MM.1S (cell line): ENCODE data around the gene SH3BP4.

Source experiments
- DNase-seq: peaks from one replicate; pipeline ENCODE4 v3.0.0-alpha.2; 2015
- H2AFZ ChIP-seq: fragments of 300-600 bp; sonication (generic); 2 replicates; pipeline ENCODE4 v1.6.0; 2016; ENCODE audit warnings: antibody characterized with exemption, low read length
- H3F3A ChIP-seq: fragments of 300-600 bp; sonication (generic); 2 replicates; pipeline ENCODE4 v1.6.1; 2016; ENCODE audit warnings: mild to moderate bottlenecking, antibody characterized with exemption, low read length, moderate library complexity, mixed read lengths; ENCODE audit not compliant: insufficient read depth
- H3K27ac ChIP-seq: fragments of 300-600 bp; sonication (generic); 2 replicates; pipeline ENCODE4 v1.5.1; 2016; ENCODE audit warnings: mild to moderate bottlenecking, low read length
- H3K27me3 ChIP-seq: fragments of 300-600 bp; sonication (generic); replicated peaks from 2 replicates; pipeline ENCODE4 v1.6.0; 2016; ENCODE audit warnings: low read length; ENCODE audit not compliant: insufficient read depth
- H3K36me3 ChIP-seq: fragments of 300-600 bp; sonication (generic); replicated peaks from 2 replicates; pipeline ENCODE4 v1.6.1; 2016; ENCODE audit warnings: mild to moderate bottlenecking, low read length, mixed read lengths; ENCODE audit not compliant: insufficient read depth
- H3K4me1 ChIP-seq: fragments of 300-600 bp; sonication (generic); 2 replicates; pipeline ENCODE4 v1.6.1; 2016; ENCODE audit warnings: low read length, mixed read lengths
- H3K4me2 ChIP-seq: fragments of 300-600 bp; sonication (generic); 2 replicates; pipeline ENCODE4 v1.6.0; 2016; ENCODE audit warnings: low read depth, low read length
- H3K4me3 ChIP-seq: fragments of 300-600 bp; sonication (generic); 2 replicates; pipeline ENCODE4 v1.5.1; 2016; ENCODE audit warnings: low read length, mixed read lengths
- H3K79me2 ChIP-seq: fragments of 300-600 bp; sonication (generic); 2 replicates; pipeline ENCODE4 v1.6.1; 2016; ENCODE audit warnings: mixed run types, low read length, mixed read lengths
- H3K9ac ChIP-seq: fragments of 300-600 bp; sonication (generic); 2 replicates; pipeline ENCODE4 v1.6.1; 2016; ENCODE audit warnings: low read length, mixed read lengths
- H3K9me2 ChIP-seq: fragments of 300-600 bp; sonication (generic); replicated peaks from 2 replicates; pipeline ENCODE4 v1.6.1; 2016; ENCODE audit warnings: mild to moderate bottlenecking, low read length, mixed read lengths; ENCODE audit not compliant: insufficient read depth
- H3K9me3 ChIP-seq: fragments of 300-600 bp; sonication (generic); replicated peaks from 2 replicates; pipeline ENCODE4 v1.6.1; 2016; ENCODE audit warnings: mild to moderate bottlenecking, low read length, mixed read lengths; ENCODE audit not compliant: insufficient read depth
- H4K20me1 ChIP-seq: fragments of 300-600 bp; sonication (generic); 2 replicates; pipeline ENCODE4 v1.6.1; 2016; ENCODE audit warnings: mild to moderate bottlenecking, low read length, moderate library complexity, mixed read lengths; ENCODE audit not compliant: insufficient read depth
- EZH2 ChIP-seq: fragments of 300-600 bp; sonication (generic); optimal IDR thresholded peaks from 2 replicates; pipeline ENCODE3; 2017; ENCODE audit warnings: low read depth, mild to moderate bottlenecking, antibody characterized with exemption, low read length, mixed read lengths
- EZH2phosphoT487 ChIP-seq: fragments of 300-600 bp; sonication (generic); IDR thresholded peaks from 2 replicates; pipeline ENCODE4 v1.6.1; 2018; ENCODE audit warnings: antibody characterized with exemption, low read length
- TF ChIP-seq, protein P1 (sequence below): fragments of 300-600 bp; sonication (generic); IDR thresholded peaks from 2 replicates; pipeline ENCODE4 v1.5.1; 2016; ENCODE audit warnings: antibody characterized with exemption, low read length, mixed read lengths

Gene SH3BP4

DNA sequence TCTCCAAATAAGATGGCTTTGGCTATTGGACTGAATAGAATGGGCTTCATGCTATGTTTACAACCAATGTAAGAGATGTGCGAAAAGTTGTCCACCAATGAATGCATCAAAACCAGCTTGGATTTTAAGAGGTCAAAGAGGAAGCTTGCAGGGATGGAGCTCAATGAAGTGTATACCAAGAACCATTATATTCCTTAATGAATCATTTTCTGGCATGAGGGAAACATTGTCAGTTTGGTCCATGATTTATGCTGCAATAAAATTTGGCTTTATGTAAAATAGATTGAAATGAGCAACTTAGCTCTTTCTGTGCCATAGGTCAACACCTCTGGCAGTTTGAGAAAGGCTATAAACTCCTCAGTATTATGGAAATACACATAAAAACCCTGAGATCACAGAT, 107.3 kb downstream of the SH3BP4 start:
- no peaks in the 10 kb centered on the region for H3K36me3 ChIP-seq
- H2AFZ ChIP-seq, result no peak overlapping the region
- no peaks in the 10 kb centered on the region for H3K4me1 ChIP-seq
- H3K9me3 ChIP-seq, result no peaks in the 10 kb centered on the region
- no peak overlapping the region for H3K27ac ChIP-seq
- H3K4me3 ChIP-seq, result no peak overlapping the region
- no peak overlapping the region for H3K4me2 ChIP-seq
- TF ChIP-seq EZH2, result no peak
- TF ChIP-seq, protein P1, sequence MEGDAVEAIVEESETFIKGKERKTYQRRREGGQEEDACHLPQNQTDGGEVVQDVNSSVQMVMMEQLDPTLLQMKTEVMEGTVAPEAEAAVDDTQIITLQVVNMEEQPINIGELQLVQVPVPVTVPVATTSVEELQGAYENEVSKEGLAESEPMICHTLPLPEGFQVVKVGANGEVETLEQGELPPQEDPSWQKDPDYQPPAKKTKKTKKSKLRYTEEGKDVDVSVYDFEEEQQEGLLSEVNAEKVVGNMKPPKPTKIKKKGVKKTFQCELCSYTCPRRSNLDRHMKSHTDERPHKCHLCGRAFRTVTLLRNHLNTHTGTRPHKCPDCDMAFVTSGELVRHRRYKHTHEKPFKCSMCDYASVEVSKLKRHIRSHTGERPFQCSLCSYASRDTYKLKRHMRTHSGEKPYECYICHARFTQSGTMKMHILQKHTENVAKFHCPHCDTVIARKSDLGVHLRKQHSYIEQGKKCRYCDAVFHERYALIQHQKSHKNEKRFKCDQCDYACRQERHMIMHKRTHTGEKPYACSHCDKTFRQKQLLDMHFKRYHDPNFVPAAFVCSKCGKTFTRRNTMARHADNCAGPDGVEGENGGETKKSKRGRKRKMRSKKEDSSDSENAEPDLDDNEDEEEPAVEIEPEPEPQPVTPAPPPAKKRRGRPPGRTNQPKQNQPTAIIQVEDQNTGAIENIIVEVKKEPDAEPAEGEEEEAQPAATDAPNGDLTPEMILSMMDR, result no peak
- no peak for TF ChIP-seq EZH2phosphoT487
- no peaks in the 10 kb centered on the region for H3K9me2 ChIP-seq
- no peaks in the 10 kb centered on the region for H3K79me2 ChIP-seq
- no peak overlapping the region for H3K9ac ChIP-seq
- H3F3A ChIP-seq, result no peaks in the 10 kb centered on the region
- DNase-seq, result no peak
- H4K20me1 ChIP-seq, result no peaks in the 10 kb centered on the region
- no peaks in the 10 kb centered on the region for H3K27me3 ChIP-seq

DNA sequence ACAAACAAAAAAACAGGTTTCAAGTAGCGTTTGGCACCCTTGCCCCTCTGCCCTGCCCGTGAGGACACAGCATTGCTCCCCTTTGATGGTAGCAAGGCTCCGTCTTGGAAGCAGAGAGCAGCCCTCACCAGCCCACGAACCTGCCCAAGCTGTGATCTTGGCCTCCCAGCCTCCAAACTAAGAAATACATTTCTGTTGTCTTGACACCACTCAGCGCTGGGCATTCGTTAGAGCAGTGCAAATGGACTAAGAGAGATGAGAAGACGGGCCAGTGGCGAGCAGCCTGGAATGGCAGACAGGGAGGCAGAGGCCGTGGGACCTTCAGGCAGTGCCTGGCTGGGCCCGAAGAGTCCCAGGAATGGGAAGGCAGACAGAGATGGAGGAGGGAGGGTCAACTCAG, 109.8 kb downstream of the SH3BP4 start:
- Histone ChIP-seq H3K36me3 (no peaks in the 10 kb centered on the region), H2AFZ (no peak overlapping the region), H3K4me1 (no peaks in the 10 kb centered on the region), H3K9me3 (no peaks in the 10 kb centered on the region), H3K9me2 (no peaks in the 10 kb centered on the region), H3K27me3 (no peaks in the 10 kb centered on the region), H3K4me3 (no peak overlapping the region), H4K20me1 (no peaks in the 10 kb centered on the region), H3K79me2 (no peaks in the 10 kb centered on the region), H3K9ac (no peak overlapping the region), H3K27ac (no peak overlapping the region), H3F3A (no peaks in the 10 kb centered on the region), H3K4me2 (no peak overlapping the region)
- TF ChIP-seq, protein P1, result no peak
- TF ChIP-seq EZH2phosphoT487, result no peak
- TF ChIP-seq EZH2, result no peak
- DNase-seq, result no peak

DNA sequence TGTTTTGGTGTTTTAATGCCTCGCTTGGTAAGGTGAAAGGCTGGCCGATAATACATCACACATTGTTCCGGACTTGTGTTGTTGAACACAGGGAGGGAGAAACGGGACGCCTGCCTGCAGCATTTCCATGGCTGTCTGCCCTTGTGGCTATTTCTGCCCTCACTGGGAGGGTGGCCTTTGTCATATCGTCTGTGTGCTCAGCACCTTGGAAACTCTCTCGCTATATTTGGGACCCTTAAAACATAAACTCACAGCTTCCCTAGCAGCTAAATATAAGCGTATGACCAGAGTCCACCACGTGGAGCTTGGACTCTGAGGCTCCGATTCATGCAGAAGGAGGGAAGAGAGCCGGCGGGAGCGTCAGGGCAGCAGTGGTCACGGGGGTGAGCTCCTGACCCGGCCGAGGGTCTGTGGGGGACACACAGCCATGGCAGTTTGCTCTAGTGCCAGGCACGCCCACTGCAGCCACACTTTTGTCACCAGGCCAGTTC, 111.7 kb downstream of the SH3BP4 start:
- H3K9ac ChIP-seq, result no peak overlapping the region
- no peak overlapping the region for H2AFZ ChIP-seq
- no peak overlapping the region for H3K4me2 ChIP-seq
- TF ChIP-seq, protein P1, result no peak
- TF ChIP-seq EZH2phosphoT487 (no peak), EZH2 (no peak)
- H3K79me2 ChIP-seq, result no peaks in the 10 kb centered on the region
- no peaks in the 10 kb centered on the region for H3F3A ChIP-seq
- H3K27ac ChIP-seq, result no peak overlapping the region
- H3K27me3 ChIP-seq, result no peaks in the 10 kb centered on the region
- no peak for DNase-seq
- H3K9me2 ChIP-seq, result no peaks in the 10 kb centered on the region
- H4K20me1 ChIP-seq, result no peaks in the 10 kb centered on the region
- no peaks in the 10 kb centered on the region for H3K36me3 ChIP-seq
- no peak overlapping the region for H3K4me3 ChIP-seq
- no peaks in the 10 kb centered on the region for H3K9me3 ChIP-seq
- no peaks in the 10 kb centered on the region for H3K4me1 ChIP-seq
